GM18520 (cell line): ENCODE data around the gene PRPF4.
A peak's percentile ranks its signal among the peaks of the same experiment; 100 is the strongest.
"Not testable (repeated sequence)": the region's sequence is repeated elsewhere in the genome, so short reads cannot be mapped to it uniquely, and the experiment has no call there.

Experiments
- ATAC-seq: cut with Tn5 transposase; IDR thresholded peaks from one replicate; pipeline ENCODE4 v1.9.1; 2021; ENCODE audit not compliant: unreplicated experiment

PRPF4 gene

GRCh38 chr9:113275157-113276131 is at the start of gene PRPF4, which contains the start of gene CDC26:
TSS of gene PRPF4 (plus strand) at chr9:113275658. CDS start at chr9:113275744, 86 bp downstream.
TSS of gene CDC26 (minus strand) at chr9:113275572. CDS start at chr9:113272507, 3,065 bp downstream.
- peak; percentile 97 for ATAC-seq

GRCh38 chr9:113227436-113227835 is 48.0 kb upstream of the PRPF4 start:
- no peak for ATAC-seq

DNA sequence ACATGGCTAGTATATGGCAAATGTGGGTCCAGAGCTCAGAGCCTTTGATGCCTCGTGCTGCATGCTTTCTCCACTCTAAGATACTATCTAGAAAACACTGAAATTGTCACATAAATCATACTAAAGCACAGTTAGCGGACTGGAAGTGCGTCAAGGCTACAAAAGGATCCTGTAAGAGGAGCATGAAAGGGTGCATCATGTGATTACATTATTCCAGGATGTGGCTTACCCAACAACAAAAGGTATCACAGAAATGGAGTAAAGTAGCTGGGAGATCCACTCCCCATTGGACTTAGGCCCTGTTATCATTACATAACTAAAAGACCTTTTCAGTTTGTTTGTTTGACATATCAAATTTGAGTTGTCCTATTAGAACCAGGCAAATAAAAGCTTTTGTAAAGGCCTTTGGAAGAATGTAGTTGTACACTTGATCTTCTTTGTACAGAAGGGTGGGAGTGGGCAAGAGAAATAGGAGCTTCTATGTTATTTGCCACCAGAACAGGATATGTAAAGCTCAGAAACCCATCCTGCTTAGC is 47.3 kb upstream of the PRPF4 start:
- no peak for ATAC-seq

DNA sequence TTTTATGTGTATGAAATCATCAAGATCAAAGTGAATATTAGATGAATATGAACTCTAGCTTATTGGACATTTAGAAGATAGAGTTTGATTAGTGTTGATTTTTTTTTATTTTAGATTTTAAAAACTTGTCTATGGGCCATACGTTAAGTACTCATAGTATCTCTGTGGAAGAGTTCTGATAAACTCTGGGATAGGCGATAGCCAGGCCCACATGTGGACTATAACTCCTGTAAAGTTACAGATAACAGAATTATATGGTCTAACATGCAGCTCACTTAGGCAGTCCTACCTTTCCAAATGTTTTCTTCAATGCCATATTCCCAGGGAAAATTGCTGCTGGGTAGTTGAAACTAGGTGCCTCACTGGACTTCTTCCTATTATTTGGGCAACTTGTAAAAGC is 43.8 kb upstream of the PRPF4 start:
- no peak for ATAC-seq

GRCh38 chr9:113235701-113236255 is 39.7 kb upstream of the PRPF4 start:
- ATAC-seq, result not testable (repeated sequence)

GRCh38 chr9:113237026-113237425 is 38.4 kb upstream of the PRPF4 start:
- ATAC-seq, result no peak

DNA sequence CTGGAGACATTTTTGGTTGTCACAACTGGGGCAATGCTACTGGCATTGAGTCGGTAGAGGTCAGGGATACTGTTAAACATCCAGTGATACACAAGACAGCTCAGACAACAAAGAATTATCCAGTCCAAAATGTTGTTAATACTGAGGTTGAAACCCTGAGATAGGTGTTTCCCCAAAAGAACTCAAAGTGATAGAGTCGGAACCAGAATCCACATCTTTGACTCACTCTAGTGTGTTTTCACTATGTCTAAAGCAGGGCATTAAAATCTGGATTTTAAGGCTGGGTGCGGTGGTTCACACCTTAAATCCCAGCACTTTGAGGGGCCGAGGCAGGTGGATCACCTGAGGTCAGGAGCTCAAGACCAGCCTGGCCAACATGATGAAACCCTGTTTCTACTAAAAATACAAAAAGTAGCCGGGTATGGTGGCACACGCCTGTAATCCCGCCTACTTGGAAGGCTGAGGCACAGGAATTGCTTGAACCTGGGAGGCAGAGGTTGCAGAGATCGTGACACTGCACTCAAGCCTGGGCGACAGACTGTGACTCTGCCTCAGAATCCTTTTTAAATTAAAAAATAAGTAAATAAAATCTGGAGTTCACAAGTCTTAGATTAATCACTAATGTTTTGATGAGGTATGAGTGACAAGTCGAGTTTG is 37.1 kb upstream of the PRPF4 start:
- ATAC-seq, result no peak

DNA sequence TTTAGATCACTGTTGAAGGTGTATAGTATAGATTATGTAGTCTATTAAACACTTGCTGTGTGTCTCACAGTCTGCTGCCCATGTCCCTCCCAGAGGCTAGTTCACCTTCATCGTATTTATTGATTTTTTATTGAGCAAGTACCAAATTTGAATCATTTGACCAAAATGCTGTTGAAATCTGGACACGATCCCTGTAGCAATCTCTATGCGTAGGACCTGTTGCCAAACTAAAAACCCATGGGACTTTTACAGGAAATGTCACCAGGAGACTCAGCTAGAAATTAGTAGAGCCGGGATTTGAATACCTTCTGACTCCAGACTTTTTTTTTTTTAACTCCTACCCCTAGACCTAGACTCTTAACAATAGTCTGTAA is 36.6 kb upstream of the PRPF4 start:
- ATAC-seq, result no peak

DNA sequence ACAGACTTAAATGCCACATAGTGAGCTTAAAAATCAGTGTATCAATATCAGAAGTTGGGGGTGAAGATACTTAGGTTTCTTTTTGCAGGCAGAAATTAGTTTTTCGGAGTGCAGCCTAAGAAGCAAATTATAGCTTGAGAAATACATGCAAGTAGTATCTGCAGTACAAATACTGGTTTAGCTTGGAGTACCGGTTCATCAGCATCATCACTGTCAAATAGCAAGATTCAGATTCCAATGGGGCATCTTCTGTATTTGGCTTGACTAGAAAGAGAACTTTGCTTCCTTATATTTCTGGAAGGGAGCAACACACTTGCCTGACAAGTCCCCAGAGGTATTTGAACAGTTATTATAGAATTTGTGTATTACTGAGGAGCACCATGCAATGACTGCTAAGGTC is 34.3 kb upstream of the PRPF4 start:
- no peak for ATAC-seq

- ATAC-seq, result no peak
Measured at GRCh38 chr9:113244556-113244955, 30.9 kb upstream of the PRPF4 start.

DNA sequence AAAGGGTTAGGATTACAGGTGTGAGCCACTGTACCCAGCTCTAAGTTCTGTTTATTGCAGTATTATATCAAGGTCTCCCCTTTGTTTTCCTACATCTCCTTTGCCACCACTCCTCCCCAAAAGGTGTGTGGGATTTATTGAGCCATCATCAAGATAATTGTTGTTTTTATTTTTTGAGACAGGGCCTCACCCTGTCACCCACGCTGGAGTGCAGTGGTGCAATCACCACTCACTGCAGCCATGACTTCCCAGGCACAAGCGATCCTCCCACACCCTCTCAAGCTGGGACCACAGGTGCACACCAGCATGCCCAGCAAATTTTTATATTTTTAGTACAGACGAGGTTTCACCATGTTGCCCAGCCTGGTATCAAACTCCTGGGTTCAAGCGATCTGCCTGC is 29.6 kb upstream of the PRPF4 start:
- ATAC-seq, result no peak

- ATAC-seq, result no peak
Measured at GRCh38 chr9:113246928-113247327, 28.5 kb upstream of the PRPF4 start.

GRCh38 chr9:113247640-113248039 is 27.8 kb upstream of the PRPF4 start:
- no peak for ATAC-seq

DNA sequence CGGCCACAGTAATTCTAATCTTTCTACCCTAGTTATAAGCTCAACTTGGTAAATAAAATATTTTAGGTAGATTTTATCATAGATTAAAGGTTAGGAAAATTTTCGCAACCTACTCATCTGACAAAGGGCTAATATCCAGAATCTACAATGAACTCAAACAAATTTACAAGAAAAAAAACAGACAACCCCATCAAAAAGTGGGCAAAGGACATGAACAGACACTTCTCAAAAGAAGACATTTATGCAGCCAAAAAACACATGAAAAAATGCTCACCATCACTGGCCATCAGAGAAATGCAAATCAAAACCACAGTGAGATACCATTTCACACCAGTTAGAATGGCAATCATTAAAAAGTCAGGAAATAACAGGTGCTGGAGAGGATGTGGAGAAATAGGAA is 25.8 kb upstream of the PRPF4 start:
- ATAC-seq, result not testable (repeated sequence)

DNA sequence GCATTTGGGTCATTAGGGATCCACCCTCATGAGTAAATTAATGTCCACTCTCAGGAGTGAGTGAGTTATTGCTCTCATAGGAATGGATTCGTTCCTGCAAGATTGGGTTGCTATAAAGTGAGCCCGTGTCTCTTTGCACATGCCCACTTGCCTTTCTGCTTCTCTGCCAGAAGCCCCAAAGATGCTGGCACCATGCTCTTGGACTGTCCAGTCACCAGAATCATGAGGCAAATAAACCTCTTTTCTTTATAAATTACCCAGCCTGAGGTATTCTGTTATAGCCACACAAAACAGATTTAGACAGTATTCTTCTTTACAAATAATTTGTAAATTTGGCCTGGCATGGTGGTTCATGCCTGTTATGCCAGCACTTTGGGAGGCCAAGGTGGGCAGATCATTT is 24.7 kb upstream of the PRPF4 start:
- ATAC-seq, result no peak

DNA sequence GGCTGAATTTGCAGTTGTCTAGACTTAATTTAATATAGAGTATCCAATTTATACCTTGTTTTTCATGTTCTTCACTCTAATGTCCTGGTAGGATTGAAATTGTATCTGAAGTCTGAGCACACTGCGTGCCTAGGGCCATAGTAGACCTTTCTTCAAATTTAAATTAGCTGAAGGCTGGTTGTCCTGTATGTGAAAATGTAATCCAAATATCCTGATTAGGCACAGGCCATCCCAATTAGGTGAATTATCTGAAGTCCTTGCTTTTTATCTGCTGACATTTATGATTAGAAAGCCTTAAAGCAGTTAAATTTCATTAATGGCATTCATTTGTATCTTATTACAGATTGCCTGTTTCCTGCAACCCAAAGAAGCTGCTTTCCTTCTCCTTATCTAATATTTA is 20.5 kb upstream of the PRPF4 start:
- ATAC-seq, result no peak

DNA sequence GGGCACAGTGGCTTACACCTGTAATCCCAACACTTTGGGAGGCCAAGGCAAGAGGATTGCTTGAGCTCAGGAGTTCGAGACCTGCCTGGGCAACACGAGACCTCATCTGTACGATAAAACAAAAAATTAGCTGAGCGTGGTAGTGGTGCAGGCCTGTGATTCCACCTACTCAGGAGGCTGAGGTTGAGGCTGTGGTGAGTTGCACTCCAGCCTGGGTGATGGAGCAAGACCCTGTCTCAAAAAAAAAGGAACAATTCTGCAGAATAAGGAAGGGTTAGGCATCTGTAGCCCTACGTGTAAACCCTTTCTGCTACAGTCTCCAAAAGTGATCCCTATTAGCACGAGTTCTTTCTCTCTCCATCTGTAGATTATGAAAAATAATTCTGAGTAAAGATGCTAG is 20.0 kb upstream of the PRPF4 start:
- ATAC-seq, result no peak

DNA sequence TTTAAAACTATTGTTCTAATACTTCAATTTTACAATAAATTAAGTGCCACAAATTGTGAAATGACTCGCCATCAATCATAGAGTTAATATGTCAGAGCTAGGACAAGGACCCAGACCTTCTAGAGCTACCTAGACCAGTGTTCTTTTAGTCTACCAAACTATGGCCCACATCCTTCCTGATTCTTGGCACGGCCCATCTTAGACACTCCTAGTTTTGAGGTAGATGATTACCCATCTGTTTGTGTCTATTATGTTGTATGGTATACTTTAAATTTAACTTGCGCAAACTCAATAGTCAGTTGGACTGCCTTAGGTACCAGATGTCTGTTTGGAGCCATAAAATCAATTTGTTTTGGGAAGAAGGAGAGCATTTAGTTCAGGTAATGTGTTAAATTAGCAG is 17.6 kb upstream of the PRPF4 start:
- ATAC-seq, result no peak

DNA sequence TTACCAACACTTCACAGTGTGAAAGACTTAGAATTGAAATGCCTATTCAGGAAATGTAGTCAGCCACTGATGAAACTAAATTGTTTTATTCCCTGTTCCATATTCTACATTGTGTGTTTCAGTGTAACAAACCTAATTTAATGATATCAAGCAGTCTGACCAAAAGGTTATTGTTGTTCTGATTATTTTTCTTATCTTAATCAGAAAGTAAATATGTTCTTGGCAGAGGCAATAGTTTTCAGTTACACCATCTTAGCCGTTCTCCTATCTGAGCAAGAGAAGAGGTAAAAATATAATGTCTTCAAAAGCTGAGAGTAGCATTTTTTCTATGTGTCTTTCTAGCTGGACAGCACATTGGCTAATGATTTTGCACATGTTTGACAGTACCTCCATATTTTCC is 17.2 kb upstream of the PRPF4 start:
- no peak for ATAC-seq

DNA sequence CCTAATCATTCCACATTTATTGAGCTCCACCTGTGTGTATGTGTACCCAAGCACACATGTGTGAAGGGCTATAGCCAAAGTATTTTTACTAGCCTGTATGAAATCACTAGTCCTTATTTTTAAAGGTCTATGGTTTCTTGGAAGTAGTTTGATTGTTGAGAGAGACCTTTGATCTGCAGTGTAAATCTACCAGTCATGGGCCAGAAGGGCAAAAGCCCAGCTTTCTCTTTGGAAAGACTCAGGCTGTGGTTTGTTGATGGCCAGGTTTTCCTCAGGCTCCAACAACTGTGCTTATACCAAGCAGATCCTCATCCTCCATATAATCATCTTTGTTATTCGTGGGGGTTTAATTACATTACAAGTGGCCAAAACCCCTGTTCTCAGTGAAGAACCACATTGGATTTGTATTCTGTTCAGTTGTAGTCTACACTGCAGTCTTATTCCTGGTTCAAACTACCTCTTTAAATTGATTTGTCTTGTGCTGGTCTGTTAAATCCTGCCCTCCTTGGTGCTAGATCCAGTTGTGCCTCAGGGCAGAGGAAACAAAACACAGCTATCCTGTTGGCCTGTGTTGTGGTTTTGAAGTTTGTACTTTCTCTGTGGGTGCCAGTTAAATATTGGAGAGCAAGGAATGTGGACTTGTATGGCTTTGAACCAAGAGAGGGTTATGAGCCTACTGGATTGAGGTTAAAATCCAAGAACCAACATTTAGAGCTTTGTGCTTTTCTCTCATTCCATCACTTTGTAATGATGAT is 13.4 kb upstream of the PRPF4 start:
- no peak for ATAC-seq

DNA sequence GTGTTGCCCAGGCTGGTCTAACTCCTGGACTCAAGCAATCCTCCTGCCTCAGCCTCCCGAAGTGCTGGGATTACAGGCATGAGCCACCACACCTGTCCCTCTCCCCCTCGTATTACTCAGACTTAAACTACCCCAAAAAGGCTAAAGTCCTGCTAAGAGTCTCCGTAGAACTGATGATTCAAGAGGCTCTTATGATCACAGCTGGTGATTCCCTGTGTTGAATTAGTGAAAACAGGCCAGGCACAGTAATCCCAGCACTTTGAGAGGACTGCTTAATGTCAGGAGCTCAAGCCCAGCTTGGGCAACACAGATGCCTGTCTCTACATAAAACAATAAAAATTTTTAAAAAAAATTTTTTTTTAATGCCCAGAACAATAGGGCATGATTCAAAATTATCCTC is 9.3 kb upstream of the PRPF4 start:
- ATAC-seq, result no peak
